Measurements from ENCODE around the gene EDN1. TPM values are rescaled to one million over a fixed set of nuclear protein-coding genes. Genes with fewer than 3 reads are reported as not detected.

EDN1 gene
- polyA plus RNA-seq, 1 donor (not counting 4 experiments of a cell fraction or from before 2014, with no cell fraction given), result 17.2 TPM

GRCh38 chr6:12296255-12296573 is 6.1 kb downstream of the EDN1 start:
- dilution Hi-C loops (cut with MboI; ENCODE audit: extremely low pct_ligation_motif_present, low sequenced_read_pairs), result no loop called here
- peak overlapping the region in 1 of 3 experiments; percentile 29 for H3K4me3 ChIP-seq (ENCODE audit: control insufficient read depth in 2 of 3, extremely low read depth in 1 of 3, insufficient read depth in 2 of 3, low read depth in 1 of 3, low read length in 3 of 3)
- no peaks in the 10 kb centered on the region for H3K9me3 ChIP-seq (ENCODE audit: control insufficient read depth, low read depth, low read length)
- no peak overlapping the region for H2AFZ ChIP-seq (ENCODE audit: control insufficient read depth, low read length)
- no peaks in the 10 kb centered on the region for H4K20me1 ChIP-seq (ENCODE audit: control insufficient read depth, extremely low read depth, insufficient read depth, low read length)
- H3K36me3 ChIP-seq (ENCODE audit: control insufficient read depth in 2 of 2, extremely low read depth in 1 of 2, insufficient read depth in 2 of 2, low read length in 2 of 2), result peaks cover 9 to 37% of the 10 kb centered on the region in 2 experiments
- DNase-seq (ENCODE audit: low read depth, low spot score) (no peak), FAIRE-seq (peak; percentile 56)
- H3K9ac ChIP-seq (ENCODE audit: control insufficient read depth, extremely low read depth, insufficient read depth, low read length), result peak overlapping the region; percentile 43
- H3K27me3 ChIP-seq (ENCODE audit: control insufficient read depth, extremely low read depth, insufficient read depth, low read length), result no peaks in the 10 kb centered on the region
- peak overlapping the region; percentile 61 for H3K4me2 ChIP-seq (ENCODE audit: control insufficient read depth, extremely low read depth, insufficient read depth, low read depth, low read length)
- peaks cover 18% of the 10 kb centered on the region for H3K79me2 ChIP-seq (ENCODE audit: control insufficient read depth, insufficient read depth, low read length)
- TF ChIP-seq EZH2 (IDR thresholded peaks at IDR 0.05; ENCODE audit: low read length), result no peak
- TF ChIP-seq, protein P1, sequence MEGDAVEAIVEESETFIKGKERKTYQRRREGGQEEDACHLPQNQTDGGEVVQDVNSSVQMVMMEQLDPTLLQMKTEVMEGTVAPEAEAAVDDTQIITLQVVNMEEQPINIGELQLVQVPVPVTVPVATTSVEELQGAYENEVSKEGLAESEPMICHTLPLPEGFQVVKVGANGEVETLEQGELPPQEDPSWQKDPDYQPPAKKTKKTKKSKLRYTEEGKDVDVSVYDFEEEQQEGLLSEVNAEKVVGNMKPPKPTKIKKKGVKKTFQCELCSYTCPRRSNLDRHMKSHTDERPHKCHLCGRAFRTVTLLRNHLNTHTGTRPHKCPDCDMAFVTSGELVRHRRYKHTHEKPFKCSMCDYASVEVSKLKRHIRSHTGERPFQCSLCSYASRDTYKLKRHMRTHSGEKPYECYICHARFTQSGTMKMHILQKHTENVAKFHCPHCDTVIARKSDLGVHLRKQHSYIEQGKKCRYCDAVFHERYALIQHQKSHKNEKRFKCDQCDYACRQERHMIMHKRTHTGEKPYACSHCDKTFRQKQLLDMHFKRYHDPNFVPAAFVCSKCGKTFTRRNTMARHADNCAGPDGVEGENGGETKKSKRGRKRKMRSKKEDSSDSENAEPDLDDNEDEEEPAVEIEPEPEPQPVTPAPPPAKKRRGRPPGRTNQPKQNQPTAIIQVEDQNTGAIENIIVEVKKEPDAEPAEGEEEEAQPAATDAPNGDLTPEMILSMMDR (optimal IDR thresholded peaks at IDR 0.05 in 1 of 3, IDR thresholded peaks at IDR 0.05 in 1 of 3, conservative IDR thresholded peaks at IDR 0.05 in 1 of 3; ENCODE audit: extremely low read depth in 1 of 3, insufficient read depth in 2 of 3, low read length in 3 of 3), result no peak
- peak overlapping the region; percentile 83 for H3K27ac ChIP-seq (ENCODE audit: control insufficient read depth, insufficient read depth, low read length)
- no peaks in the 10 kb centered on the region for H3K9me1 ChIP-seq (ENCODE audit: control insufficient read depth, extremely low read depth, insufficient read depth, low read length)
- H3K4me1 ChIP-seq (ENCODE audit: control insufficient read depth, extremely low read depth, insufficient read depth, low read length), result peaks cover 51% of the 10 kb centered on the region

DNA sequence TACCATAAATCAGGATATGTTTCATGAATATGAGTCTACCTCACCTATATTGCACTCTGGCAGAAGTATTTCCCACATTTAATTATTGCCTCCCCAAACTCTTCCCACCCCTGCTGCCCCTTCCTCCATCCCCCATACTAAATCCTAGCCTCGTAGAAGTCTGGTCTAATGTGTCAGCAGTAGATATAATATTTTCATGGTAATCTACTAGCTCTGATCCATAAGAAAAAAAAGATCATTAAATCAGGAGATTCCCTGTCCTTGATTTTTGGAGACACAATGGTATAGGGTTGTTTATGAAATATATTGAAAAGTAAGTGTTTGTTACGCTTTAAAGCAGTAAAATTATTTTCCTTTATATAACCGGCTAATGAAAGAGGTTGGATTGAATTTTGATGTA is 6.4 kb downstream of the EDN1 start:
- FAIRE-seq (no peak), DNase-seq (ENCODE audit: low read depth, low spot score) (no peak)
- Histone ChIP-seq H3K36me3 (ENCODE audit: control insufficient read depth in 2 of 2, extremely low read depth in 1 of 2, insufficient read depth in 2 of 2, low read length in 2 of 2) (peaks cover 9 to 37% of the 10 kb centered on the region in 2 experiments), H3K9me3 (ENCODE audit: control insufficient read depth, low read depth, low read length) (no peaks in the 10 kb centered on the region), H3K79me2 (ENCODE audit: control insufficient read depth, insufficient read depth, low read length) (peaks cover 14% of the 10 kb centered on the region), H4K20me1 (ENCODE audit: control insufficient read depth, extremely low read depth, insufficient read depth, low read length) (no peaks in the 10 kb centered on the region), H3K4me1 (ENCODE audit: control insufficient read depth, extremely low read depth, insufficient read depth, low read length) (peaks cover 47% of the 10 kb centered on the region), H3K9me1 (ENCODE audit: control insufficient read depth, extremely low read depth, insufficient read depth, low read length) (no peaks in the 10 kb centered on the region), H3K4me3 (ENCODE audit: control insufficient read depth in 2 of 3, extremely low read depth in 1 of 3, insufficient read depth in 2 of 3, low read depth in 1 of 3, low read length in 3 of 3) (no peak overlapping the region), H3K27ac (ENCODE audit: control insufficient read depth, insufficient read depth, low read length) (peak overlapping the region; percentile 83), H3K27me3 (ENCODE audit: control insufficient read depth, extremely low read depth, insufficient read depth, low read length) (no peaks in the 10 kb centered on the region), H2AFZ (ENCODE audit: control insufficient read depth, low read length) (no peak overlapping the region), H3K9ac (ENCODE audit: control insufficient read depth, extremely low read depth, insufficient read depth, low read length) (peak overlapping the region; percentile 43), H3K4me2 (ENCODE audit: control insufficient read depth, extremely low read depth, insufficient read depth, low read depth, low read length) (peak overlapping the region; percentile 61)
- dilution Hi-C loops (cut with MboI; ENCODE audit: extremely low pct_ligation_motif_present, low sequenced_read_pairs), result no loop called here
- TF ChIP-seq, protein P1 (optimal IDR thresholded peaks at IDR 0.05 in 1 of 3, IDR thresholded peaks at IDR 0.05 in 1 of 3, conservative IDR thresholded peaks at IDR 0.05 in 1 of 3; ENCODE audit: extremely low read depth in 1 of 3, insufficient read depth in 2 of 3, low read length in 3 of 3), result no peak
- TF ChIP-seq EZH2 (IDR thresholded peaks at IDR 0.05; ENCODE audit: low read length), result no peak
